GM19043 (cell line): Measurements from ENCODE around the gene FERMT1.
"Not testable (repeated sequence)": the region's sequence is repeated elsewhere in the genome, so short reads cannot be mapped to it uniquely, and the experiment has no call there.

Experiments used
- ATAC-seq: cut with Tn5 transposase; IDR thresholded peaks from one replicate; pipeline ENCODE4 v1.9.1; 2021; ENCODE audit warnings: low read depth; ENCODE audit not compliant: unreplicated experiment

The FERMT1 gene

GRCh38 chr20:6120491-6120988, 2.3 kb downstream of the FERMT1 start:
- no peak for ATAC-seq

DNA sequence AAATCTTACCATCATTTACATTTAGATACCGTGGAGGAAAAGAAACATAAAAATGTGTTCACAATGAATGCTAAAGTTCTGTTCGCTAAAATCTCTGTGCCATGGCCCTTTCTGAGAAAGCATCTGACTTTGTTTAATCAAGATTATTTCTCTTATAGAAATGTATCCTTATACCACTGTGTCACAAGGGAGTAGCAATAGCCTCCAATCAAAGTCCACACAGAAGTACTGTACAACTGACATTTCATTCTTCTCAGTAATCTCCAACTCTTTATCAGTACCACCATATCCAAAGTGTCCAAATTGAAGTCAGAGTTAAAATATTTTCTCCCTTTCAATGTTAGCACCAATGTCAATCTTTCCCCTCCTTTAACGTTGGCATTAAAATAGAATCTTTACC, 6.1 kb downstream of the FERMT1 start:
- no peak for ATAC-seq

DNA sequence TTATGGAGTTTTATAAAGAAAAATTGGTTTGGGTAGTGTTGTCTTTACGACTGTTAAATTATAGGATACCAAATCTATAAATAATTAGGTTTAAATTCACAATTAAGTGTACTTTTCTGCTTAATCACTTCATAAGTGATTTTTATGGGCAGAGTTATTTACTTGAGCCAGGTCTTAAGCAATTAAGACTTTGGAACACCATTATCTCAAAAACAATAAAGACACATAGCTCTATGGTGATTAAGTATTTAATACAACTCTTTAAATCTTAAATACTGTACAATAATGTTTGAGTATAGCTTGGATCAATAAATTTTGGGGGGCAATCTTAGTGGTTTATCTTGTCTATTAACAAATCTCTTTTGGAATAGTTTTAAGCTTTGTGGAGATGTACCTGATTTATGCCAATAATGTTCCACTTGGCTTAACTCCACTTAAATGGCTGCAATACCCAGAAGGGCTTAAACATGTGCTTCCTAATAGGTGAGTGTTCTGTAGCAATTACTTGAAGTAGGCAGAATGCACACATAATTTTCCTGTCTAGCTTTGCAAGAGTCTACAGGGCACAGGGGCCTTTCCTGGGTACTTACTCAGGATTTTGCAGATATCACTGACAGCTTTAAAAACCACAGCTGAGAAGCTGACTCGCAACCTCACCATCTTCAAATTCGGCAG, 7.5 kb downstream of the FERMT1 start:
- no peak for ATAC-seq

DNA sequence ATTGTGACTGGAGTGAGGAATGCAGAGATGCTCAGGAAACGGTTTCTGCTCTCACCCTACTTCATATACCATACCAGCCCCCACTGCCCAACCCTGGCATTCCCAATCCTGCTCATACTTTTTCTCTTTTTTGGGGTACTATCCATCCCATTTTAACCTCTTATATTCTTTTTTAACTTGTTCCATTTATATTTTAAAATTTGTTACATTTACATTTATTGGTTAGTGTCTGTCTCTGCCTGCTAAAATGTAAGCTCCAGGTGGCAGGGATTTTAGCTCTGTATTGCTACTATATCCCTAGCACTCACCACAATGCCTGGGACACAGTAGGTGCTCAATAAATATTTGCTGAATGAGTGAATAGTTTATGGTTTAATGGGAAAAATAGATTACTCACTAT, 8.1 kb downstream of the FERMT1 start:
- ATAC-seq, result no peak

GRCh38 chr20:6113951-6114350, 8.9 kb downstream of the FERMT1 start:
- ATAC-seq, result no peak

DNA sequence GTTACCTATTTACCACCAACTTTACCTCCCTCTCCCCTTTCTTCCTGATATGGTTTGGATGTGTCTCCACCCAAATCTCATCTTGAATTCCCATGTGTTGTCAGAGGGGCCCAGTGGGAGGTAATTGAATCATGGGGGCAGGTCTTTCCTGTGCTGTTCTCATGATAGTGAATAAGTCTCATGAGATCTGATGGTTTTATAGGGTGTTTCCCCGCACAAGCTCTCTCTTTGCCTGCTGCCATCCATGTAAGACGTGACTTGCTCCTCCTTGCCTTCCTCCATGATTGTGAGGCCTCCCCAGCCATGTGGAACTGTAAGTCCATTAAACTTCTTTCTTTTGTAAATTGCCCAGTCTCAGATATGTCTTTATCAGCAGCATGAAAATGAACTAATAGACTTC, 9.9 kb downstream of the FERMT1 start:
- ATAC-seq, result not testable (repeated sequence)

DNA sequence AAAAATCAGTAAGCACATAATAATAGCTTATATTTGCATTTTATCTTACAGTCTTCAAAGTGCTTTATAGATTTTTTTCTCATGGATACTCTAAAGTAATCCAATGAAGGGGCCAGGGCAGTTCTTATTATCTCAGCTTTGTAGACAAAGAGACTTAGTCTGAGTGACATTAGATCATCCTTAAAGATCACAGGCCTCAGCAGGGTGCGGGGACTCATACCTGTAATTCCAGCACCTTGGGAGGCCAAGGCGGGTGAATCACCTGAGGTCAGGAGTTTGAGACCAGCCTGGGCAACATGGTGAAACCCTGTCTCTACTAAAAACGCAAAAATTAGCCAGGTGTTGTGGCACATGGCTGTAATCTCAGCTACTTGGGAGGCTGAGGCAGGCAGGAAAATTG, 14.5 kb downstream of the FERMT1 start:
- no peak for ATAC-seq

DNA sequence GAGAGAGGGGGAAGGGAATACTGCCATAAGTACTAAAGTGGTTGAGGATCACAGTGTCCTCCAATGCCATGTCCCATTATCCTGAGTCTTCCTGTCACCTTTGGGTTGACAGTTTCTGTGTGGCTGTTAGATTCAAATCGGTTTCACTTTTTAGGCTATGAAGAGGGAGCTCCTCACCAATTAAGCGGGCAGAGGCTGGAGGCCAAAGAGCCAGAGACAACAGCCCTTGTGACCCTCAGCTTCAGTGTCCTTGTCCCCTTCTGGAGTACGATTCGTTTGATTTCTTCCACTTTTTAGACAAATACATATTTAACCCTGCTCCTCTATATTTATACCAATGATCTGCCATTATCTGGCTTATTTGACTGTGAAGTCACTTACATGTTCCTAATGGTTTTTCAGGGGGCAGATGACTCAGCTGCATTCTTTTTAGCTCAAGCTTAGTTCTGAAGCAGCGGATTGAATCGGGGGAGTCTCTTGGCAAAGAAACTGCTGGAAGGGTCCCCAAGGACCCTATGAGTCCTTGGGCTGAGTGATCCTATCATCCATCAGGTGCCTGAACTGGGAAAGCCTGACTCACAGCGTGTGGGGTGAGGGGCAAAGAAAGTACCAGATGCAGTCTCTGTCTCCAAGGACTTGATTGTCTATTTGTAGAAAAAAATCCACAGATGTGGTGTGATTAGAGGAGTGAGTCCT, 18.2 kb downstream of the FERMT1 start:
- no peak for ATAC-seq

DNA sequence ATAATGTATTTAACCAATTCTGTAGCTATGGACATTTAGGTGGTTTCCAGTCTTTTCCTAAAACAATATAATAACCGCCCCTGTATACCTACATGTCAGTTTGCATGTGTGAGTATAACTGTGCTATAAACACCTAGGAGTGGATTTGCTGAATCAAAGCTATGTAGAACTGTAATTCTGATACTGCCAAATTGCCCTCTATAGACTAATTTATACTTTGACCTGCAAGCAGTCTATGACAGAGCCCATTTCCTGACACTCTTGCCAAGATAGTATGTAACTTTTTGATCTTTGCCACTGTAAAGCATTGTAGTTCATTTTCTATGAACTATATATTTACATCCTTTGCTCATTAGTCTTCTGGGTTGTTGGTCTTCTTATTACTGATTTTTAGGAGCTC, 19.5 kb downstream of the FERMT1 start:
- ATAC-seq, result no peak

DNA sequence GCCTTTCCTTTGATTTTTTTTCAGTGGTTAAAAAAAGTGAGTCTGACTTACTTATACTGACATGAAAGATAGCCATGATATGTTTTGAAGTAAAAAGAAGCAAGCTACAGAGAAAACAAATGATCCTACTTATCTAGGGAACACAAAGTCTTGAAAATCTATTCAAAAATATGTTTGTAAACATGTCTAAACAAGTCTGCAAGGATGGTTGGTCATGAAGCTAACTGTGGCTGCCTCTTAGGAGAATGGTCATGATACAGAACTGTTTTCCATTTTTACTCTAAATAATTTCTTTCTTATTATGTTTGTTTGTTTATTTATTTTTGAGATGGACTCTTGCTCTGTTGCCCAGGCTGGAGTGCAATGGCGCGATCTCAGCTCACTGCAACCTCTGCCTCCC, 21.5 kb downstream of the FERMT1 start:
- ATAC-seq, result no peak

- no peak for ATAC-seq
Observed at GRCh38 chr20:6100246-6100645, 22.6 kb downstream of the FERMT1 start.

DNA sequence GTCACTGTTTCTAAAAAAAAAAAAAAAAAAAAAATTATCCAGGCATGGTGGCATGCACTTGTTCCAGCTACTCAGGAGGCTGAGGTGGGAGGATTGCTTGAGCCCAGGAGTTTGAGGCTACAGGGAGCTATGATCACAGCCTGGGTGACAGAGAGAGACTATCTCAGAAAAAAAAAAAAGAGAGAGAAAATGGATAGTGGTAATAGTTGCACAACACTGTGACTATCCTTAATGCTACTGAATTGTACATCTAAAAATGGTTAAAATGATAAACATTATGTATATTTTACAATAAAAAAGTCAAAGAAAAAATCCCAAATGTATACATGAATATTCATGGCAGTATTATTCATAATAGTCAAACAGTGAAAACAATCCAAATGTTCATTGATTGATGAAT, 23.0 kb downstream of the FERMT1 start:
- no peak for ATAC-seq

DNA sequence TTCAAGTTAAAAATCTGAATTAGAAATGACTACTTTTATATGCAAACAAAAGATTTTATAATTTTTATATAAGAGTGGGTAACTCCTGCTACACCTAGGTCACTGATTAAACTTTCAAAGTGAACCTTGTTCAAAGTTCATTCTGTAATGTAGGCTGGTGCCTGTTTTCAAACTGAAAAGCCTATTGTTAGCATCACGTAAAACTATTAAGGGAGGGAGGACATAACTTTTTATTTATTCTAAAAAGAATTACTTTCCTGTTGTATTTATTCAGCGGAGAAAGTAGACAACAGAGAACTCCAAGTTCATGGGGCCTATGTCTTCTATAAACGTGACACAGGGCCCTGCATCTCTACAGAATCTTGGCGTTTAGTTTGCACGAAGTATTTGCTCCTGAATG, 27.4 kb downstream of the FERMT1 start:
- ATAC-seq, result no peak

DNA sequence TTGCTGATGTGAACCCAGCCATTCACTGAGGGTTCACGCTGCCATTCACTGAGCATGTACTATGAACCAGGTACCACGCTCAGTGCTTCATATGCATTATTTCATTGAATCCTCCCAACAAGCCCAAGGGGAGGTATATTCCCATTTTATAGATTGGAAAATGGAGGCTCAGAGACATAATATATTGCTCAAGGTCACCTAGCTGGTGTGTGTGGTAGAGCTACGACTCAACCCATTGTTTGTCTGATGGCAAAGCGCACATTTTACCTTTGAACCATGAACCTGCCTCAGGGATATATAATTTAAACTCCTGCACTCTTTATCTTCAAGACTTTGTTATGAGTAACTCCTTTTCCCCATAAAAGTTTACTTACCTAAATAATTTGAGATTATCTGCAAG, 28.3 kb downstream of the FERMT1 start:
- ATAC-seq, result no peak

DNA sequence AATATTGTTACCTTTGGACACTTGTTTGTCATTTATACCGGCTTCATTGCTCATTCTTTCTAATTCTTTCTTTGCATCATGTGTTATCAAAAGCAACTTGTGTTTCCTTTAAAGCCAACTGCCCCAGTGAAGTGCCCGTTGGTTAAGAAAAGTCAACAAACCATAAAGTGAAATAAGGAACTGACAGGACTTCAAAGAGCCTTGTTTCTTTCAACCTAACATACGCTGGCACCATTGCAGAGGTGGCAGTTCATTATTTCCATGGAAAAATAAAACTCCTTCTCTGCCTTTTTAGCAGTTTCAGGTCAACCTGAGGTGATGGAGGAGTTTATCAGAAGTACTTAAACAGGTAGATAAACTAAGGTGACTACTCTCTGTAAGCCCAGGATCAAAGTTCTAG, 28.8 kb downstream of the FERMT1 start:
- ATAC-seq, result no peak

DNA sequence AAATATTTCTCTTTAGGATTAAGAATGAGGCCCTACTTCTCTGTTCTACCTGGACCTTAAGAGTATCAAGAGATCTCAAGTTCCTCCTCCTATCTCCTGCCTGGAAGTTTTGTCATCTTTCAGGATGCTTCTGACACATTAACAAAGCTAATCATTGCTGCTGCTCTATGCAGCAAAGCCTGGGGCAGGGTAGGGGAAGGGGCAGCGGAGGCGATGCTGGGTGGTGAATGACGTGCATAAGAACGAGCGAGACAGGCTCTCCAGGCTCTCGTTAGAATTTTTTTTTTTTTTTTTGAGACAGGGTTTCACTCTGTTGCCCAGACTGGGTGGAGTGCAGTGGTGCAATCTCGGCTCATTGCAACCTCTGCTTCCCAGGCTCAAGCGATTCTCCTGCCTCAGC, 31.2 kb downstream of the FERMT1 start:
- ATAC-seq, result no peak

DNA sequence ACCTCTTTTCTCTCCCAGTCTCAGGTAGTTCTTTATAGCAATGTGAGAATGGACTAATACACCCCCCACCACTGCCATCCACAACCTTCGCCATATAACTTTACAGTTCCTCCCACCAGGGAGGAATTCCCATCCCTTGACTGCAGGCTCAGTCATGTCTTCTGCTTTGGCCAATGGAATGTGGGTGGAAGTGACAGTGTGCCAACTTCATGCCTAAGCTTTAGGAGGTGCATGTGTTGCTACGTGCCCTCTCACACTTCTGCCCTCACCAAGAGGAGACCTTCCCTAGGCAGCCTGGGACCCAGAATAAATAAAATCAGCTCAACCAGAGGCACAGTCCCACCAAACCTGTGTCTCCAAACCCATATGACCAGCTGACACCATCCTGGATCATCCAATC, 36.0 kb downstream of the FERMT1 start:
- ATAC-seq, result no peak

DNA sequence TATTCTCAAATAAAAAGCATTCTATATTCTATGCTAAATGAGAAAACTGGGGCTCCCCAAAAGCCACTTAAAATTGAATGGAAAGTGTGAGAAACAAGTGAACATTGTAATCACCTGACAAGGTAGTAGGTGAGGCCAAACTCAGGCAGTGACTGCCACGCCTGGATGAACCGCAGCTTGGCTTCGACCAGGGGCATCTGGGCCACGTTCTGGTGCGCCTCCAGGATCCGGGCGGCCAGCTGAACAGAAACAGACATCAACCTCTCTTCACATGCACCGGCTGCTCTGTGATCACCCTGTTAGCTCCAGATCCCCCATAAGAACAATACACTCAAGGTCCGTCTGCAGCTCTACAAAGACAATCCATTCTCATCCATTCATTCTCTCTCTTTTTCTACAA, 38.9 kb downstream of the FERMT1 start:
- no peak for ATAC-seq

DNA sequence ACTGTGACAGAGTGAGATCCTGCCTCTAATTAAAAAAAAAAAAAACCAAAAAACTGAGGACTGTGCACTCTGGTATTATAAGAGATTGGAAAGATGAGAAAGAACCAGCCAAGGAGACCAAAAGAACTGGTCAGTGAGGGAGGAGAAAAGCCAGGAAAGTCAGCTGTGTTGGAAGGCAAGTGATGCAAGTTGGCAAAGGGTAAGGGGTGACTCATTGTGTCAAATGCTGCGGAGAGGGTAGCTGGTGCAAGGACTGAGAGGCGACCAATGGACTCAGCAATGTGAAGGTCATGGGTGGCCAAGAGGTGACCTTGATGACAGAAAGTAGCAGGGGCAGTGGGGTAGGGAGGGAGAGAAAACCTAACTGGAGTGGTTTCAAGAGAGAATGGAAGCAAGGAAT, 41.6 kb downstream of the FERMT1 start:
- no peak for ATAC-seq

DNA sequence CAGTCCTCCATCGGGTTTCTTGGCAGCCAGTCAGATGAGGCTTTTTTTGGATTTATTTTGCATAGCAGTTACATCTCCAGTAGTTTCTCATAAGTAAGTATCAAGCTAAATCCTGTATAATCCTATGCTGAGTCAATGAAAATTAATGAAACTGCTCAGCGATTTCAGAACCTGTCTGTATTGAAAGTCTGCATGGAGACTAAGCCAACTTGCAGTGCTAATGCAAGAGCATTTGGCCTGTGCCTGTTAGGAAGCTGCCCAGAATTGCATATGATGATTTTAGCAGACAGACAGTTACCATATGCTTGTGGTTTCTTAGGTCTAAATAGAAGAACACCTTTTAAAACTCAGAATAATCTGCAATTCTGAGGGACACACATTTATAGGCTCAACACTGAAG, 43.8 kb downstream of the FERMT1 start:
- ATAC-seq, result no peak

DNA sequence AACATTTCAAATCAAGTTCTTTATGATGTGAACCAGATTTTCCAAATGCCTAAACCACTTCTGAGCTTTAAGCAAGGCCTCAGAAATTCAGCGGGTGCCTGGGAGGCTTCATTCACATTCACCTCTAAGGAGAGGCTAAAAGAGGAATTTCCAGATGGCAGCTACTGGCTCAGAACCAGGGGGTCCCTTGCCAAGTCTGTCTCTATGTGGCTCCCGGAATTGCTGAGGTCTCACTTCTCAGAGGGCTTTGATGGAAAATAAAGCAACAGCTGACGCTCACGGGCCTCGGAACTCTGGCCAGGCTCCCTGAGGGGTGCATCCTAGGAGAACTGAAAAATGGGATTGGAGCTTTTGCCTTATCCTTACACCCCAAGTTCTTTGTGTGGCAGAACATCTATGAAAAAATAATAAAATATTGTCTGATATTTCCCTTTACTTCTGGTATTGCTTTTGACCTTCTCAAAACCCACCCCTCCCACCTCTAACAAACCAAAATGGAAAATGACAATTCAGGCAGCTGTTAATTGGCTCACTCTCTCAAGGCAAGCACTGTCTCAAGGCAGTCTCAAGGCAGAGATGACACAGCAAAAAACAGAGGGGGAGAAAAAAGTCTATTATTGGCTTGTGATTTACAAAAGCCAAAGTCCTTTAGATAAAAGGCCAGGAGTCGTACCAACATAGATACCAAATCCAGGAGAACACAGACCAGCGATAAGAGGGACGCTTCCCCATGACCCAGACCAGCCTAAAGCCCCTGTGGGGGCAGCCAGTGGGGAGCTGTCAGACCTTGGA, 47.2 kb downstream of the FERMT1 start:
- ATAC-seq, result no peak

DNA sequence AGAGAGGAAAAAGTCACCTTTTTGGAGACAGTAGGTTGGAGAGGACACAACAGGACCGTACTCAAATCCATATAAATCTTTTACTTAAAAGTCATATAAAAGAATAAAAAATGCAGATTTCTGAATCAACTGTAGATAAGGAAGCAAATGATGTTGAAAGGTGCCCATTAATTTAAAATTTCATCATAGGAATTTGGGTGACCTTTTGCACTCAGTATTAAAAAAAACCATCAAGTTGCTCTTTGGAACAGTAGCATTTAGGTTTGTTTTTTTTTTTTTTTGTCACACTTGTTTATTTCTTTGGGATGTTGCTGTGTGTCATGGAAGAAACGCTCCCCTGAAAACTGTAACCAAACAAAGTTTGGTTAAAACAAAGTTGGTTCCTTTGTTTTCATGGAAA, 48.0 kb downstream of the FERMT1 start:
- ATAC-seq, result no peak
